Fibroblast of villous mesenchyme (primary cell): ENCODE results near the gene MET. TPM values are rescaled to one million over a fixed set of nuclear protein-coding genes. Genes with fewer than 3 reads are reported as not detected.
"Not testable (repeated sequence)": the region's sequence is repeated elsewhere in the genome, so short reads cannot be mapped to it uniquely, and the experiment has no call there.

ENCODE experiments used
- DNase-seq: peaks from one replicate; pipeline ENCODE4 v3.0.0-alpha.2; 2010; ENCODE audit warnings: low read depth
- H3K4me3 ChIP-seq: 2 replicates; pipeline ENCODE4 v1.5.1; 2011; ENCODE audit warnings: low read depth, mild to moderate bottlenecking, low read length
- total RNA-seq: library from RNA; depleted of rRNA; stranded (reverse); fragments of >200 nt; gene quantifications from 2 replicates; pipeline ENCODE4 v1.2.3, GENCODE V29; 2012
- TF ChIP-seq, protein P1 (sequence below): IDR thresholded peaks from 2 replicates; pipeline ENCODE4 v1.5.1; 2012; ENCODE audit warnings: low read depth, mild to moderate bottlenecking, low read length; ENCODE audit not compliant: insufficient read depth

MET gene
- total RNA-seq, 1 donor = 48.8 TPM

DNA sequence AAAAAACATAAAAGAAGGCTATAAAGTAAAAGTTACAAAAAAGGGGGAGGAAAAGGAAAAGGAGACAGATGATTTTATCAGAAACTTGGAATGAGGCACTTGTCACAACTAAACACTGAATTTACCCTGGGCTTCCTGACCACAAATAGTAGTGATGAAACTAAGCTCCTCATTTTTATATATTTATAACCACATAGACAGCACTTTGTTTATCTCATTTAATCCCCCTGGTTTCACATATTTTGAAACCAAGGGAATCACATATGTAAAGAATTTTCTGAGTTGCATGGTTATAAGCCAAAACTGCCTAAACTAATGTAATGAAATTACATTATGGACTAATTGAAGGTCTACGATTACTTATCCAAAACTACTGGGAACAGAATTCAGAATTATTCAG is 39.6 kb upstream of the MET start:
- TF ChIP-seq, protein P1, sequence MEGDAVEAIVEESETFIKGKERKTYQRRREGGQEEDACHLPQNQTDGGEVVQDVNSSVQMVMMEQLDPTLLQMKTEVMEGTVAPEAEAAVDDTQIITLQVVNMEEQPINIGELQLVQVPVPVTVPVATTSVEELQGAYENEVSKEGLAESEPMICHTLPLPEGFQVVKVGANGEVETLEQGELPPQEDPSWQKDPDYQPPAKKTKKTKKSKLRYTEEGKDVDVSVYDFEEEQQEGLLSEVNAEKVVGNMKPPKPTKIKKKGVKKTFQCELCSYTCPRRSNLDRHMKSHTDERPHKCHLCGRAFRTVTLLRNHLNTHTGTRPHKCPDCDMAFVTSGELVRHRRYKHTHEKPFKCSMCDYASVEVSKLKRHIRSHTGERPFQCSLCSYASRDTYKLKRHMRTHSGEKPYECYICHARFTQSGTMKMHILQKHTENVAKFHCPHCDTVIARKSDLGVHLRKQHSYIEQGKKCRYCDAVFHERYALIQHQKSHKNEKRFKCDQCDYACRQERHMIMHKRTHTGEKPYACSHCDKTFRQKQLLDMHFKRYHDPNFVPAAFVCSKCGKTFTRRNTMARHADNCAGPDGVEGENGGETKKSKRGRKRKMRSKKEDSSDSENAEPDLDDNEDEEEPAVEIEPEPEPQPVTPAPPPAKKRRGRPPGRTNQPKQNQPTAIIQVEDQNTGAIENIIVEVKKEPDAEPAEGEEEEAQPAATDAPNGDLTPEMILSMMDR = no peak
- DNase-seq = peak; percentile 78
- no peak overlapping the region for H3K4me3 ChIP-seq

DNA sequence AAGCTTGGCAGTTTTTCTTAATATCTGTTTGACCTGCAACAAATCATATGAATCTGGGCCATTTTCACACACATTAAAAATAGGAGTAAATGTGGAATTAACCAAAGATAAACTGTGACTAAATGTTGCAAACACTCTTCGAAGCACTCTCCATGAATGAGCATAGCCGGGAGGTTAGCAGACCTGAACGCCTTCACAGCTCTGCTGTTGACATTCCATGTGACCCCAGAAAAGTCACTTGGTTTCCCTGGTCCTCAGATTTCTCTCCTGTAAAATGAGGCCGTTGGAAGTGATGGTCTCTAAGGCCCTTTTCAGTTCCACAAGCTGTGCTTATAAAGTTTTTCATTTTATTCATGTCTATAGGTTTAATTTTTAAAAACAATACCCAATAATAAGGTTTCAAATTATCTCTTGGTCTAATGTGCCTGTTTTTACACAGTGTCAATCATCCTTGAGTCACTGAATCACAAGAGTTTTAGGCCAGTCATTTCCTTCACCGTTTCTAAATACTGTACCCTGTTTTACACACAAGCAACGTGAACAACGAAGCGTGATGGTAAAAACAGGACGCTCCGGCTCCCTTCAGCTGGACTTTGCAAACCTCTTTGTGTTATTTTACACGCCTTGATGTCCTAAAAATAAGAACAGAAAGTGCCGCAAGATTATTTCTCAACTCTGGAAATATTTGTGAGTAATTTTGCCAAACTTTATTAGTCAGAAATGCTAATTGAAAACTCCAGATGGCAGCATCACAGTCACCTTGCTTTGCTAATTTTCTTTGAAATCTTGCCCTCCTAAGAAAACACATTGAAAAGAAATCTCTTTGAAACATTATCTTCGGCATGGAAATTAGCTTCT is 38.6 kb upstream of the MET start:
- TF ChIP-seq, protein P1 = no peak
- DNase-seq = peak; percentile 59
- H3K4me3 ChIP-seq = no peak overlapping the region

DNA sequence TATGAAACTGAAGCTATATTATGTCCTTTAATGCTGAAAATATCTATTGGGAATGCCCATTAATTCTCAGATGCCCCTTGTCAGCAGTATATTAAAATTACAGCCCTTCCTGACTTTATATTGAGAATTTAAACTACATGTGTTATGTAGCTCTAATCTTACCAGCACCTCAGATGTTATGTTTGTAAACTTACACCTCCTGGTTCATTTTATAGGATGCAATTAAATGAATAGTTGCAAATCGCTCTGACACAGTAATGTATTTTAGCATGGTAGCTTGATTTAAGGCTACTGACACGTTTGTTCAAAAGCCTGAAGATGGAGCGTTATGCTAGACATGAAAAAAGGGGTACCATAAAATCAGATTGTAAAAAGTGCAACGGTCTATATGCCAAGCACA is 35.0 kb upstream of the MET start:
- no peak overlapping the region for H3K4me3 ChIP-seq
- DNase-seq = no peak
- TF ChIP-seq, protein P1 = no peak

DNA sequence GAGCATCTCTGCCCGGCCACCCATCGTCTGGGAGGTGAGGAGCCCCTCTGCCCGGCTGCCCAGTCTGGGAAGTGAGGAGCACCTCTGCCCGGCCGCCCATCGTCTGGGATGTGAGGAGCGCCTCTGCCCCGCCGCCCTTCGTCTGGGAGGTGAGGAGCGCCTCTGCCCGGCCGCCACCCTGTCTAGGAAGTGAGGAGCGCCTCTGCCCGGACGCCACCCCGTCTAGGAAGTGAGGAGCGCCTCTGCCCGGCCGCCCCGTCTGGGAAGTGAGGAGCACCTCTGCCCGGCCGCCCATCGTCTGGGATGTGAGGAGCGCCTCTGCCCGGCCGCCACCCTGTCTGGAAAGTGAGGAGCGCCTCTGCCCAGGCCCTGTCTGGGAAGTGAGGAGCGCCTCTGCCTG is 33.4 kb upstream of the MET start:
- not testable (repeated sequence) for DNase-seq, H3K4me3 ChIP-seq

DNA sequence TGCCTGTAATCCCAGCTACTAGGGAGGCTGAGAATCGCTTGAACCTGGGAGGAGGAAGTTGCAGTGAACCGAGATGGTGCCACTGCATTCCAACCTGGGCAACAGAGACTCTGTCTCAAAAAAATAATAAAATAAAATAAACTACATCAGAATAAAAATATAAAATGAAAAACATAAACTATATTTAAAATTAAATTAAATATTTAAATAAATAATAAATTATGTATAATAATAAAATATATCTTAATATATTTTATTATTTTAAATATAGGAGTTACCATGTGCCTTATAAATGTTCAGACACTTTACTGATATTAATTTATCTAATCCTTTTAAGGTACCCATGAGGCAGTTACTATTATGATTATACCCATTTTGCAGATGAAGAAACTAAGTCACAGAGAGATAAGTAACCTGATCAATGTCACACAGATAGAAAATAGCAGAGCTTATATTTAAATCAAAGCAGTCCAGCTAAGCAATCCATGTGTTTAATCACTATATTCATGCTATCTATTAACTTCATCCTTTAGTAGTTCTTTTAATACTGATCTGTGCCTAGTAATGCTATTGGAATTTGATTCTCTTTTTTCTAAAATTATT is 30.3 kb upstream of the MET start:
- TF ChIP-seq, protein P1 = no peak
- DNase-seq = no peak
- H3K4me3 ChIP-seq = no peak overlapping the region

DNA sequence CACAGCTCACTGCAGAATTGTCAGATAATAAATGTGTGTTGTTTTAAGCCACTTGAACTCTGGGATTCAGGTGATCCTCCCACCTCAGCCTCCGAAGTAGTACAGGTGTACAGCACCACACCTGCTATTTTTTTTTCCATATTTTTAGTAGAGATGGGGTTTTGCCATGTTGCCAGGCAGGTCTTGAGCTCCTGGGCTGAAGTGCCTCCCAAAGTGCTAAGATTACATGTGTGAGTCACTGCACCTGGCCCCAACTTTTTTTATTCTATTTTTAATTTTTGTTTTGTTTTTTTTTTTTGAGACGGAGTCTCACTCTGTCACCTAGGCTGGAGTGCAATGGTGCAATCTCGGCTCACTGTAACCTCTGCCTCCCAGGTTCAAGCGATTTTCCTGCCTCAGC is 28.8 kb upstream of the MET start:
- not testable (repeated sequence) for H3K4me3 ChIP-seq, DNase-seq

DNA sequence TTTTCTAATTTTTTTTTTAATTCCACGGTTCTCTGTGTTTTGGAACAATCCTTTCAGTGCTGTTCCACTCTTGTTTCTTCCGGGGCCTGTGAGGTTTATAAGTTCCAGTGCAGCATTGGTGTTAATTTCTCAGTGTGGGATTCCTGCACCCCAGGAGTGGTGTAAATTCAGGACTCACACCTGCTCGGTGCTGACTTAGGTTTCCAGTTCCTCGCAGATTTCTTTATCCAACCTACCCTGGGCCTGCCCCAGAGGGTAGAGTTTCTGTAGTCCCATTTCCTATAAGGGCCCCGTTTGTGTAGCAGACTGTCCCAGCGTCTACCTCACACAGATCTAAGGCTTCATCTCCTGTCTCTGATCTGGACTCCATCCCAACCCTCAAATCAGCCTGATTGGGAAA is 27.4 kb upstream of the MET start:
- no peak for DNase-seq
- TF ChIP-seq, protein P1 = no peak
- no peak overlapping the region for H3K4me3 ChIP-seq

DNA sequence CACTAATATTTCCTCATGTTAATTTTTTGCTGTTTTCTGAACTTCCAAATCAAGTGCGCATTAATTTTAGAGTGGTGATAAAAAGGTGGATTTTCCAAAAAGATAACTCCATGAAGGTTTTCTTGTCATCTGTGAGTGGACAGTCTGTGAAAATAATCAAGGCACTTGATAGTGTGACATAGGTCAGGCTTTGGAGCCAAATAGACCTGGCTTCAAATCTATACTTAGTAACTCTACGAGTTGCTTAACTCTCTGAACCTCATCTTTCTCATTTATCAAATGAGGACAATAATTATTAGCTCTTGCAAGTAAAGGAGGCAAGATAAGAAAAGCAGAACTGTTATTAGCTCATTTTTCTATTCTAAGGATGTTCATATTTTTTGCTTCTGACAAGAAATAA is 24.7 kb upstream of the MET start:
- no peak for DNase-seq
- no peak overlapping the region for H3K4me3 ChIP-seq
- TF ChIP-seq, protein P1 = no peak
